ENCODE measurements around the gene EPHA2.

- no peak for TF ChIP-seq POLR2A (IDR thresholded peaks at IDR 0.05; ENCODE audit: low read depth, low read length)
- no peak for TF ChIP-seq CTCF (IDR thresholded peaks at IDR 0.05; ENCODE audit: extremely low read depth in 1 of 2, insufficient read depth in 1 of 2, low read depth in 1 of 2, low read length in 2 of 2)
- TF ChIP-seq EZH2 (IDR thresholded peaks at IDR 0.05; ENCODE audit: borderline replicate concordance, low read depth, low read length, severe bottlenecking), result no peak
- TF ChIP-seq MYC (IDR thresholded peaks at IDR 0.05; ENCODE audit: low read depth, low read length), result no peak
- no peak for TF ChIP-seq GATA2 (IDR thresholded peaks at IDR 0.05; ENCODE audit: insufficient read depth, insufficient read length, low read depth, low read length)
These were observed 6.7 kb downstream of the EPHA2 start for GRCh38 chr1:16149146-16149545.

Measured in endothelial cell of umbilical vein (primary cell).